CD4-positive, alpha-beta T cell treated with Interleukin-1 beta for 1 hour (primary cell): ENCODE data around the gene PLA2G15.

ENCODE experiments used
- DNase-seq, 2 donors: peaks; one replicate each; pipeline ENCODE4 v3.0.0-alpha.2; 2020 to 2022

PLA2G15 gene

DNA sequence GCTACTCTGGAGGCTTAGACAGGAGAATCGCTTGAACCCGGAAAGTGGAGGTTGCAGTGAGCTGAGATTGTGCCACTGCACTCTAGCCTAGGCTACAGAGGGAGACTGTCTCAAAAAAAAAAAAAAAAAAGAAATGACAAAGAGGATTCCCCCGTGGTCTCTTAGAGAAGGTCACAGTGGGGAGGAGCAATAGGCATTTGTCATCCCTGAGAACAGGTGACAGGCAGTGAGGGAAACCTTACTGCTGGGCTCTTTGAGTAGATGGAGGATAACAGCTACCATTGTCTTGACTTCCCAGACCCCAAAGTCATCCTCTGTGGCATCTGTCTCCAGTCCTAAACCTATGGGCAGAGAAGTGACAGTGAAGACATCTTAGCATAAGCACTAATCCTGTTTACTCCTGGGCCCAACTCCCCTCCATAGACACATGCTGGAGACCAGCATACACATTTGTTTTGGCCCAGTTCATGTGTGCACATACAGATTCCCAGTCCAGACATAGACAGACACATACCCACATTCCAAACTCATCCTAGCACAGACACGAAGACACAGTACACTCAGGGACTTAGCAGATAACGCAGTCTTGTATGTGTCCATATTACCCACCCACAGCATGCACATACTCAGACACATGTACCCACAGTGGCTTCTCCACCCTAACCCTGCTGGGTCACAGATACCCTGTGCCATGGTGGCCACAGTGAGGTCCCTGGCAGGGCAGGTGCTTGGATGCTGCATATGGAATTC lies 11.9 kb upstream of the PLA2G15 start:
- DNase-seq = no peak

DNA sequence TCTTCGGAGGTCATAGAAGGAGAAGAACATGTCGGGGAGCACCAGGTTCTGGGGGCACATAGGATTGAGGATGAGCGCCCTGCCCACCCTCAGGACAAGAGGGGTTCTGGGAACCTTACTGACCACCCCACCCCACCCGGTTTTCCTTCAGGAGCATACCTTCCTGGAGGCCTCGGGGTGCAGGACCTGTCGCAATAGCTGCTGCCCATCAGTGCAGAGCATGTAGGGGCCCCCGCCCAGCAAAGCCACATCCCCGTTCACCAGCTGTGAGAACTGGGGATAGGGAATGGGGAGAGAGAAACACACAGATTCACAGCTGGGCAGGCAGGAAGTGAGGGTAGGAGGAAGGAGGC lies 11.4 kb upstream of the PLA2G15 start:
- no peak for DNase-seq

DNA sequence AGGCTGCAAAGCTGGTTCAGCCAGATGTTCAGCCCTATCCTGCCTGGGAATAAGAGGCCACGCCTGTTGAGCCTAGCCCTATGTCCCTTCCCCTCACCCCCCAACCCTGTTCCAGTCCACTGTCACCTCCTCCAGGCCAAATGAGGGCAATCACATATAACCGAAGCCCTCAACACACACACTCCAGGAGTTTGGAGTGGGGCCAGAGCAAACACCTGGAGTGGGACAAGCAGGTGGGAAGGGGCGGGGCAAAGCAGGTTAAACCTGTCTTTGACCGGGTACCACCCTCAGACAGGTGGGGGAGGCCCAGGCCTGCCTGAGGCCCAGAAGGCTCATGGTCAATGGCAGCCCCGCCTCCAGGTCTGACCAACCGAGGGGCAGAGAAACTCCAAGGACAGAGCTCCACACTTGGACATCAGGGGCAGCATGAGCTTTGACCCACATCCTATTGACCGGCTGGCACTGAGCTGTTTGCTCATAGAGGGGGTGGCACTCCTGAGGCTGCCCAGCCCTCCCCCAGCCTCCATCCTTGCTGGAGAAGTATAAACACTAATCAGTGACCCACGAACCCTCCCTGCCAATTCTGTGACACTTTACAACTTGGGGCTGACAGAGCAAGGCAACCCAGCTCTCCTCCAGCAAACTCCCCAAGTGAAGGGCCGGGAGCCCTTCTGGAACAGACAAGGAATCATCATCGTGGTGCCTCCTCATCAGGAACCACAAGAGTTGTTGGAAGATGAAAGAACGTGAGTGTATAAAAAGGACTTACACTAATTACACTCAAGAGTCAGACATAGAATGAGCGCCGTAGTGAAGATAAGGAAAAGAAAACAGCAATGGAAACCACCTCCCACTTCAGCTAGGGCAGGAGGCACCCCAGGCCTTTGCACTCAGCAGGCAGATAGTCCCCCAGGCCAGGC lies 10.7 kb upstream of the PLA2G15 start:
- no peak for DNase-seq

DNA sequence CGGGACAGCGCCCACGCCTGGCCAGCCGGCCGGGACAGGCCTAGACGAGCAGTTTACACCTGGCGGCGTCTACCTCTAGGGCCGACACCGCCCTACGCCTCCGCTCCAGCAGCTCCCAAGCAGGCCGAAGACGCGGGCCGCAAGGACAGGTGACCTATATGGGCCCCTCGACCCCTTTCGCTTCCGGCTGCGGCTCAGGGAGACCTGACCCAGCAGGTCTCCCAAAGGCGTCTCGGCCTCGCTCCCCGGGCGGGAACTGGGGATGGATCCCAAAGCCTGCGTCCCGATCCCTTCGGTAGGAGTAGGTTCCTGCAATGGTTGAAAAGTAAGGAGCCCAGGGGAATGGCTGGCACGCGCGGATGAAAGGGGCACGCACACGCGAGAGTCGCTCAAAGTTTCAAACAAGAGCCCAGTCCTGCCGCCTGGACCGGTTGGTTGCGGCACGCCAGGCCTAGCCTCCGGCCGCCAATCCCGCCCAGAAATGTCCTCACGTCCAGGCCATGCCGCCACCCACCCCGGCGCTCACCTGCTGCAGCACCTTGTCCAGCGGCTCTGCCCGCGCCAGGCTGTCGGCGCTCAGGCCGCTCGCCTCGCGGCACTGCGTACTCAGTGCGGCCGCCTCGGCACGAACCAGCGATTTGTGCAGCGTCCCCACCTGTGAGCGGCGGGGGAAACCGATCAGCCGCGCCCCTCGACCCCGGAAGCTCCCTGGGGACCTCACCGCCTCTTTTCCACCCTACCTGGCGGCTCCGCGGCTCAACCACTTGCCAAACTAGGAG lies 9.9 kb upstream of the PLA2G15 start:
- no peak for DNase-seq

DNA sequence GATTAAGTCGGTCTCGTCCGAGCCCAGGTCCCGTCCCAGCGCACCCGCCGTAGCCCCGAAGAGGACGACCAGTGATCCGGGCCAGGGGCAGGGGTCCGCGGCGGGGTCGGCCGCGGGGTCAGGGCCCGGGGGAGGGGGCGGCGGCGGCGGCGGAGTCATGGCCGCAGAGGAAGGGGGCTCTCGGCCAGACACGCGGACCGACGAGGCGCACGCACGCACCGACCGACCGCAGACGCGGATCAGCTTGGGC lies 9.4 kb upstream of the PLA2G15 start, which contains the start of gene ESRP2:
ESRP2 (minus strand) TSS at position 241 of the 250 bp plus-strand sequence; CDS start at position 159, 82 bp downstream.
- DNase-seq = no peak

DNA sequence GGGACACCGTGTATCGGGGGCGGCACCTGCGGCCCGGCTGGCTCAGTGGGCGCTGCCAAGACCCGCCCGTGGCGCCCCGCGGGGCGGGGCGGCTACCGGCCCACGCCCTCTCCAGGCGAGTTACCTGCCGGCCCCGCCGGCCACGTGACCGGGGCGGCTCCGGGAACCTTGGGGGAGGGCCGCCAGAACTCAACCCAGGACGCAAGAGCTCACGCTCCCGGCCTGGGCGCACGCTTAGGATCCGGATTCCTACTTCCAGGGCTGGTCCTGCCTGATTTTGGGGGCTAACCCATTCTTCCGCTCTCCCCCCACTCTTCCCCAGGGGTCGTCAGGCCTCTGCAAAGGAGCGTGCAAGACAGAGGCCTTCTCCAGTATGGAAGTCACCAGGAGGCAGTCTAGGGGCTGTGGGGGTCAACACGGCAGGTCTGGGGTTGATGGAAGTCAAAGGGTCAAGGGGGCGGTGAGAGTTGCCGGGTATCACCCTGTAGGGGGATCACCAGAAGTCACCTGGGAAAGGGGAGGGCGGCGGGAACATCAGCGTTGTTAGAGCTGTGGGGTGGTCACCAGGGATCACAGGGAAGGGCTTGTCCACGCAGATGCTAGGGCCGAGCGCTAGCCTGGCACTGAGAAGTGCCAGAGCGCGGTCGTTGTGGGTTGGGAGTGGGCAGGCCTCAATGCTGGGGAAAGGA lies 8.9 kb upstream of the PLA2G15 start:
- DNase-seq = peak; percentile 55 to 61

DNA sequence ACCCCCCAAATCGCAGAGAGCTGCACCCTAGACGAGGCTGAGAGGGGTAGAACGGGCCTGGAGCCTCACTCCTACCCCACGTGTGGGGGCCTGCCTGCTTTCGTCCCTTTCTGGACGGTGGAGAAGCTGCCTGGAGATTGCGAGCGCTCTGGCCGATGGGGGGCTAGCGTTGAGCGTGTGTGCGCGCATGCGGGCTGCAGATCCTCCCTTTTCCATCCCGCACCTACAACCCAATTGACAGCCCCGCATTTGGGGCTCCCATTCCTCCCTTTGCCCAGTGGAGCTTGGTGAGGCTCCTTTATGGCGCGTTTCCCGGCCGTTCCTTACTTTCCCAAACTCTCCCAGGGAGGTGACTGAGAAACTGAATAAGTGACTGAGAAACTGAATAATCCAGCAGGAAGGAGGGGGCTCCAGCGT lies 8.3 kb upstream of the PLA2G15 start:
- DNase-seq = no peak

DNA sequence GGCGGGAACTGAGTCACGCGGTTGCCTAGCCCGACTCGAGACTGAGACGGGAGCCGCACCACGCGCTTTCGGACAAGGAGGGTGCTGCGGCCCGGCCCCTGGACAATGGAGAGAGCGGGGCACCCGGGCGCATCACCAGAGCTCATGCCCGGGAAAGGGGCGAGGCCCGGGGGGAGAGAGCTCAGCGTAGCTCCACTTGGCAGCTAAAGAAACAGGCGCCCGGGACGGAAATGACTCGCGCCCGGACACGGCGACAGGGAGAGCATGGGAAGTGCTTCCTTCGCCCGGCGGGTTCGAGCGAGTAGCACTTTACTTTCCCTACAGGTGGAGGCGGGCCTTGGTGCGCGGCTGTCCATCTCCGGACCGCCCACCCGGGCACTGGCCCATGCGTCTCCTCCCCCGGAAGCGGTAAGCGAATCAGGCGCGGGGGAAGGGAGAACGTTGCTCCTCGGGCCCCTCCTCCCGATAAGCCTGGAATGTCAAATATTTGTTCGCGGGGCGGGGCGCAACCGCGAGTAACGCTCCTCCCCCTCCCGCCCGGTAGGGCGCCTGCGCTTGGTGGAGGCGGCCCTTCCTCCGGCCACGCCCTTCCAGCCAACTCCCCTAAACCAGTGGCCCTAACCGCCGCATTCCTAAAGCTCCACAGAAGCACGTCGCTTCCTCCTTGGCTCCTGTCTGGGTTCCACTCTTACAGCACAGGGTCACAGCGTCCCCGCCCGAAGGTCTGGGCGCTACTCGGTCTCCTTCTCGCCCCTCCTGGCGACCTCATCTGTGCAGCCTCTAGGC lies 7.7 kb upstream of the PLA2G15 start:
- peak; percentile 88 to 92 for DNase-seq

DNA sequence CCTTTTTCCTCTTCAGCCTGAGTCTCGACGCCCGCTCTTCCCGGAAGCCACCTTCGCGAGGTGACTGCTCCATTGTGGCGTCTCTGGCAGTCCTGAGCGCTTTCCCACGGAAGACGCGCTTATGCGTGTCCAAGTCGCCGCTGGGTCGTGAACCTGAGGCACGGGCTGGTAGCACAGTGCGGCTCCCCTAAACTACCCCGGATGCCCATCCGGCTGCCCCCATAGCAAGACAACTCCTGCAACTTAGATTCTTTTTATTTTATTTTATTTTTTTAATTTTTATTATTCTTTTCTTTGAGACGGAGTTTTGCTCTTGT lies 7.2 kb upstream of the PLA2G15 start:
- DNase-seq = no peak

DNA sequence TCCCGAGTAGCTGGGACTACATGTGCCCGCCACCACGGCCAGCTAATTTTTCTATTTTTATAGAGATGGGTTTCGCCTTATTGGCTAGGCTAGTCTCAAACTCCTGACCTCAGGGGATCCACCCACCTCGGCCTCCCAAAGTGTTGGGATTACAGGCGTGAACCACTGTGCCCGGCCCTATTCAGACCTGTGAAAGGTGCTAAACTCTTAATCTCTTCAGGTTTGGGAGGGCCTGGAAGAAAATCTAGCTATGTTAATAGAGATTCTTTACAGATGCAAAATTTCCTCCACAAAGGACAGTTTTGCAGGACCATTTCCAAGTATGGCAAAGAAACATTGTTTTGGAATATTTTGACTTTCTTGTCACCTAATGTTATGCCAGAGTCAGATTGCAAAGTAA lies 3.1 kb upstream of the PLA2G15 start:
- no peak for DNase-seq

DNA sequence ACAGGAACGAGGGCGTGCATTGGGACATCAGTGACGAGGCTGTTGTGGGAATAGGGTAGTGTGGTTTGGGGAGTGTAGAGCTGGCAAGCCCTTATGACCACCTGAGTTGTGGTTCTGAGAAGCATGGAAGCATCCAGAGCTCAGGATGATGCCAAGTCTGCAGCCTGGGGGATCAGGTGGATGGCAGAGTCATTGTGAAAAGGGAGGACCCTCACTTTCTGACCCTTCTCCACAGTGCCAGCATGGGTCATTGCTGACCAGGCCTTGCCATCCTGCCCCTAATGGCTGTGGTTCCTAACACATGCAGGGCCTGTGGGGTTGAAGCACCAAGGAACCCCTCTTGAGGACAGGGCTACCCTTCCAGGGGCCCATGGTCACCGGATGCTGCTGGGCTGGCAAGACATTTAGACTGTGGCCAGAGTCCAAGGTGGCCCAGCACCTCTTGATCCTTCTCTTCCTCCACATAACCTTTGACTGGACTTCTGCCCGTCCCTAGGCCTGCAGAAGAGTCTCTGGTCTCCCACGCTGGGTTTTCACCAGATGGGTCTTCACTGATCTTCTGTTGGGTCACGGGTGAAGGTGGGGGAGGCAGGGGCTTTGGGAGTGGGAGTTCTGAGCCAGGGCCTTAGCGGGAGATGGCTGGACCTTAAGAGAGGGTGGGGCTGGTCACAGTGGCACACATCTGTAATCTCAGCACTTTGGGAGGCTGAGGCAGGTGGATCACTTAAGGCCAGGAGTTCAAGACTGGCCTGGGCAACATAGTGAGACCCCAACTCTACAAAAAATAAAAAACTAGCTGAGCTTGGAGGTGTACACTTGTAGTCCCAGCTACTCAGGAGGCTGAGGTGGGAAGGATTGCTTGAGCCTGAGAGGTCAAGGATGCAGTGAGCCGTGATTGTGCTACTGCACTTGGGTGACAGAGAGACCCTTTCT lies 2.0 kb upstream of the PLA2G15 start:
- DNase-seq = no peak

DNA sequence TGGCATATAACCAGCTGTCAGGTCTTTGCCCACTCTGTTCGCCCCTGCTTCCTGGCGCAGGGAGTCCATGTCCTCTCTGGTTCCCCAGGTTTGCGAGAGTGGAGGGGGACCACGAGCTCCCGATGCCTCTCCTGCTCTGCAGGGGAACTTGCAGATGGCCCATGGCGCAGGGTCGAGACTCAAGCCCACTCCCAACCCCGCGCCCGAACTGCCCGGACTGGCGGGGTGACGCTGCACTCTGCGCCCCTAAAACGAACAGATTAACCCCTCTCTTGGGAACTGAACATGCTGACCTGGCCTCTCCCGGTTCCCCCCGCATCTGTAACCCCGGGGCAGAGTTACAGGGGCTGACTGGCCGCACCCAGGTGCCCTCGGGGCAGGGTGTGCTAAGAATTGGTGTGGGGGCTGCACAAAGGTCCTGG lies 681 bp upstream of the PLA2G15 start:
- no peak for DNase-seq

DNA sequence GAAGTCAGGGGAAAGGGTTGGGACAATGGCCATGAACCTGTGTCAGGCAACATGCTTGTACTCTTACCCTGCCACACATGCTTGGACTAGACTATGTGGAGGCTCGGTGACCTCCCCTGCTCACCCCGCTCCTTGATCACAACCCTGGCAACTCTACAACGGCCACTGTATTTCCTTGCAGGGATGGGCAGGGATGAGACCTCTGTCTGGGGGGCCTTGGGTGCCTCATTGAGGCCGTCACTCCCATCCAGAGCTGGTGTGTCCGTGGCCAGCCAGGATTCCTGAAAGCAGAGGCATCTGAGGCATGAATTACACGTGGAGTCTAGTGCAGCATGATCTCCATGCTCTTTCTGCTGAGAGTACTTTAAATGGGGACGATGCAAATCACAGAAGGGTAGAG lies 948 bp downstream of the PLA2G15 start:
- DNase-seq = no peak

DNA sequence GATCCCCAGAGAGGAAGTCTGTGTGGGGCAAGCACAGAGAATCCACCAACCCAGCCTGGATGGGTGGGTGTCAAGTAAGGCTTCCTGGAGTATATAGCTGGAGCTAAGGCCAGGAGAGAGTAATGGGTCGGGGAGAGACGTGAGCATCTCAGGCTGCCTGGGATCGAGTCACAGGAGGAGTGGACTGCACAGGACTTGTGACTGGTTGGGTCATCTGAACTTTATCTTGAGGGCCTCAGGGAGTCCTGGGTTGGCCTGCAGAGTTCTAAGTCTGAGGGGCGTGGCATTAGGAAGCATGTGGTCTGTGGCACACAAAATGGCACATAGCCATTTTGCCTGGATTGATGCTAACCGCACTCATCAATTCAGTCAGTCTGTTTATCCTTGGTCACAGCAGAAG lies 1.5 kb downstream of the PLA2G15 start:
- no peak for DNase-seq

DNA sequence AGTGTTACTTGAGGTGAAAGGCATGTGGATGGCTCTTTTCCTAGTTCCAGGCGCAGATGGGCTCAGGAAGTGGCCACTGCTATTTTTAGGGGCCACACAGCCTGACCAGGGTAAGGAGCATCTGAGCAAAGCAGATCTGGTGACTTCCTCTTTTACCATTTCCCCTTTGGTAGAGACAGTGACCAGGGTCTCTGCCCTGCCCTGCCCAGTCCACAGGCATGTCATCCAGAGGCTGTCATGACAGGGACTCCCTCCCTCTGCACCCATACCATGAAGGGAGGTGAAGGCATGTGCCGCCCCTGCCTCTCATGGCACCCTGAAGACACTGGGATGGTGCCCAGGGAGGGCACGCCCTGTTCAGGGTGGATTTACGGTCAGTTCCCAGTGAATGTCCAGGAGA lies 2.2 kb downstream of the PLA2G15 start:
- DNase-seq = peak in 1 of 2 donors; percentile 36

DNA sequence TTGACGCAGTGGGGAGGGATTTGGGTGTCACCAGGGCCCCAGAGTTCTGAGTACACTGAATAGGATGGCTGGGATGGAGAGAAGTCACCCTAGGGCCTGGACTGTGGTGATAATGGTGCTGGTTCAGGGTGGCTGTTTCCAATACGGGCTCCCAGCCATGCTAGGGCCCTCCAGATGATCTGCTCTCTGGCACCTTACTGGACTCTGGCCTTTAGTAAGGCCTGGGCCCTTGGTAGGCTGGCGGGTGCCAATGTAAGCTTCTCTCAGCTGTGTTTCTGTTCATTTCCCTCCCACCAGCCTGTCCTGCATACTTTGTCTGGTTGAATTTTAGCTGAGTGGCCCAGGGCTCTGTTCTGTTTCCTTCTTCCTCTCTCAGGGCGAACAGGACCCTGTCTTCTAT lies 2.8 kb downstream of the PLA2G15 start:
- no peak for DNase-seq

DNA sequence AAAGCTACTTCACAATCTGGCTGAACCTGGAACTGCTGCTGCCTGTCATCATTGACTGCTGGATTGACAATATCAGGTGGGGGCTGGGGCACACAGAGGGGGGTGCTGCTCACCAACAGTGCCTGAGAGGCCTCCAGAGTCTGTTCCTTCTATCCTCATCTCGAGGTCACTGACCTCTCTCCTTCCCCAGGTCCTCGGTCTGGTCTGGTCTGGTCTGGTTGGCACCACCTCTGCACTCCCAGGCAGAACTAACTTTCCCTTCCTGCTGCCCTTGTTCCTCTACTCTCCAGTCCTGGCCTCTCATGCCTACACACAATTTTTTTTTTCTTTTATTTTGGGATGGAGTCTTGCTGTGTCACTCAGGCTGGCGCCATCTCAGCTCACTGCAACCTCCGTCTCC lies 4.2 kb downstream of the PLA2G15 start:
- DNase-seq = no peak

DNA sequence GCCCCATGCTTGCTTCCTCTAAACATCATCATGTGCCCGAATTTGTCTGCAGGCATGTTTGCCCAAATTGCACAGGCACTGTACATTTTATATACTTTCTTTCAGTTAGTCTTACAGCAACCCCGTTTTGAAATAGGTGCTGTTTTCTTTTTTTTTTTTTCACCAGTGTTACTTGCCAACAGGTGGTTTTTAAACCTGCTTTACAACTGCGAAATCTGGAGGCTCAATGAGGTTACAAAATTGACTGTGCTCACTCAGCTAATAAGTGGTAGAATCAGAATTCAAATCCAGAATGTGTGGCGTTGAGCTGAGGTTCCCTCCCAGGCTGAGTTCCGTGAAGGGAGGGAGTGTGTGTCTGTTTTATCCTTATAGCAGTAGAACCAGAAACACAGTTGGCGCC lies 5.8 kb downstream of the PLA2G15 start:
- no peak for DNase-seq

DNA sequence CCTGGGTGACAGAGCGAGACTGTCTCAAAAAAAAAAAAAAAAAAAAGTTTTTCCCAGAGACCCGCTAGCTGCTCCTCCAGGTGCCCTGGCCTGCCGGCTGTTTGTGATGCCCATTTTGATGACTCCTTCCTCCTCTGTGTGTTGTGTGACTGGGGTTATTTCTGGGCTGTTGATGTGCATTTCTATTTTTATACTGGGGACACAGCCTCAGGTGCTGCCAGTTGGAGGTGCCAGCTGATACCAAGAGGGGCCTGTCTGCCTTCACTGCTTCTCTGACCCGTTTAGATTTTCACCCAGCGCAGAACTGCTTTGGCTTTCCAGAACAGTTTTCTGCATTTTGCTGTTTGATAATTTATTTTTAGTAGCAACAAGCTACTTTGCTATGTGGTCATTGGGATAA lies 6.7 kb downstream of the PLA2G15 start:
- no peak for DNase-seq

DNA sequence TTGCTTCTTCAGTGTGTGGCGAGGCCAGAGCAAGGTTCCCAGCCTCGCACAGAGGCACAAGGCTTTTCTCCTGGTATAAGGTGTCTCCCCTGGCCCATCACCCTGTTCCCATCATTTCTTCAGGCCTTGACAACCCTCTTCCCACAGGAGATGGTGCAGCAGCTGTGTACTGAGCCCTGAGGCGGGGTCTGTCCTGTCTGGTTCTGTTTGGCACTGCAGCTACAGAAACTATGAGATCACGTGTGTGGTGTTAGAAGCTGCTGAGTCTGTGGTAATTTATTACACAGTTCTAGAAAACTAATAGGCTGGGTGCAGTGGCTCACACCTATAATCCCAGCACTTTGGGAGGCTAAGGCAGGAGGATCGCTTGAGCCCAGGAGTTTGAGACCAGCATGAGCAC lies 7.2 kb downstream of the PLA2G15 start:
- no peak for DNase-seq

DNA sequence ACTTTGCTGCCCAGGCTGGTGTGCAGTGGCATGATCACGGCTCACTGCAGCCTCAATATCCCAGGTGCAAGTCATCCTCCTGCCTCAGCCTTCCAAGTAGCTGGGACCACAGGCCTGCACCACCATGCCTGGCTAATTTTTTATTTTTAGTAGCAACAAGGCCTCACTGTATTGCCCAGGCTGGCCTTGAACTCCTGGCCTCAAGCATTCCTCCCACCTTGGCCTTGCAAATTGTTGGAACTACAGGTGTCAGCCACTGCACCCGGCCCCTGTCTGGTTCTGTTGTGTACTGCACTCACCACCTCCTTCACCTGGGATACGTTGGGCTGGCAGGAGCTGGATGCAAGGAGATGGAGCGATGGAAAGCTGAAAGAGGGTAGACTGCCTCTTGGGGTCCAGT lies 8.5 kb downstream of the PLA2G15 start:
- DNase-seq = no peak
